HG03175 (cell line): Measurements from ENCODE around the gene SH3BGR.
"Not testable (repeated sequence)": the region's sequence is repeated elsewhere in the genome, so short reads cannot be mapped to it uniquely, and the experiment has no call there.

Experiments used
- ATAC-seq: cut with Tn5 transposase; IDR thresholded peaks from one replicate; pipeline ENCODE4 v1.9.1; 2021; ENCODE audit warnings: mild to moderate bottlenecking, moderate library complexity; ENCODE audit not compliant: unreplicated experiment

Gene SH3BGR

GRCh38 chr21:39451332-39452206, at the start of gene SH3BGR:
SH3BGR (plus strand) TSS chr21:39451970; CDS start chr21:39452097, 127 bp downstream.
- no peak for ATAC-seq

- ATAC-seq = no peak
Observed at GRCh38 chr21:39406065-39406464, 45.7 kb upstream of the SH3BGR start.

GRCh38 chr21:39419204-39419603, 32.6 kb upstream of the SH3BGR start:
- ATAC-seq = not testable (repeated sequence)

GRCh38 chr21:39422527-39423241, 29.1 kb upstream of the SH3BGR start:
- ATAC-seq = no peak

- no peak for ATAC-seq
Observed at GRCh38 chr21:39429445-39429844, 22.3 kb upstream of the SH3BGR start.

GRCh38 chr21:39430016-39430415, 21.8 kb upstream of the SH3BGR start:
- no peak for ATAC-seq

- ATAC-seq = no peak
Observed at GRCh38 chr21:39430457-39430856, 21.3 kb upstream of the SH3BGR start.

GRCh38 chr21:39430954-39431353, 20.8 kb upstream of the SH3BGR start:
- no peak for ATAC-seq

GRCh38 chr21:39434950-39435349, 16.8 kb upstream of the SH3BGR start:
- ATAC-seq = no peak

- ATAC-seq = no peak
Observed at GRCh38 chr21:39439232-39439631, 12.5 kb upstream of the SH3BGR start.

- peak; percentile 27 for ATAC-seq
Observed at GRCh38 chr21:39441502-39442475, 10.0 kb upstream of the SH3BGR start.

GRCh38 chr21:39444421-39445180, 7.2 kb upstream of the SH3BGR start:
- ATAC-seq = no peak

- ATAC-seq = peak; percentile 83
Observed at GRCh38 chr21:39445321-39446269, 6.2 kb upstream of the SH3BGR start, which contains the start of gene LCA5L. LCA5L (minus strand) TSS chr21:39445778; CDS start chr21:39428493, 17,285 bp downstream.

GRCh38 chr21:39447264-39447663, 4.5 kb upstream of the SH3BGR start:
- no peak for ATAC-seq

GRCh38 chr21:39452207-39452969, 618 bp downstream of the SH3BGR start:
- no peak for ATAC-seq

GRCh38 chr21:39452970-39453342, 1.2 kb downstream of the SH3BGR start:
- no peak for ATAC-seq

GRCh38 chr21:39453571-39454179, 1.9 kb downstream of the SH3BGR start:
- no peak for ATAC-seq
